Gastroesophageal sphincter (tissue), 4 donors: Measurements from ENCODE around the gene UROC1. TPM values are rescaled to one million over a fixed set of nuclear protein-coding genes. Genes with fewer than 3 reads are reported as not detected.
A peak's percentile ranks its signal among the peaks of the same experiment; 100 is the strongest.

Experiments
- ATAC-seq: fragments of 150-250 bp; one replicate; pipeline ENCODE4 v1.9.1; 2016; ENCODE audit warnings: mild to moderate bottlenecking, moderate library complexity
- H3K27ac ChIP-seq, 4 donors: fragments of 200-600 bp; sonication (generic) in 3 of 4; 1 replicate in 3 of 4; 2 replicates in 1 of 4; pipeline ENCODE4 v1.5.1; 2016 to 2019
- H3K27me3 ChIP-seq: fragments of 200-600 bp; sonication (generic); one replicate; pipeline ENCODE4 v1.5.1; 2019
- H3K36me3 ChIP-seq, 2 donors: fragments of 200-600 bp; sonication (generic); one replicate each; pipeline ENCODE4 v1.5.1; 2019; ENCODE audit warnings: control low read depth in 1 of 2
- H3K4me1 ChIP-seq, 3 donors: fragments of 200-600 bp; sonication (generic); 1 replicate in 2 of 3; 2 replicates in 1 of 3; pipeline ENCODE4 v1.5.1; 2016 to 2019; ENCODE audit warnings: control low read depth in 2 of 3
- H3K4me3 ChIP-seq, 2 donors: fragments of 200-600 bp; sonication (generic); one replicate each; pipeline ENCODE4 v1.5.1; 2019; ENCODE audit warnings: mild to moderate bottlenecking in 1 of 2, moderate library complexity in 1 of 2
- H3K9me3 ChIP-seq, 3 donors: fragments of 200-600 bp; sonication (generic); one replicate each; pipeline ENCODE4 v1.5.1; 2017 to 2019; ENCODE audit warnings: control low read depth in 2 of 3
- EP300 ChIP-seq: sonication (generic); formaldehyde crosslinking; IDR thresholded peaks from one replicate; pipeline ENCODE4 v1.6.1; 2017; ENCODE audit warnings: antibody characterized with exemption, mild to moderate bottlenecking
- POLR2A ChIP-seq, 2 donors: fragments of 450-650 bp; IDR thresholded peaks; one replicate each; pipeline ENCODE4 v1.6.1; 2017; ENCODE audit warnings: antibody characterized with exemption in 2 of 2, mild to moderate bottlenecking in 2 of 2, moderate library complexity in 1 of 2
- POLR2AphosphoS5 ChIP-seq: sonication (generic); formaldehyde crosslinking; IDR thresholded peaks from one replicate; pipeline ENCODE4 v1.6.1; 2017; ENCODE audit warnings: antibody characterized with exemption
- WGBS, 2 donors: methylation state at CpG; one replicate each; pipeline ENCODE4 v1.1.5; 2018; ENCODE audit warnings: low coverage in 1 of 2; 5-methylcytosine and 5-hydroxymethylcytosine counted together
- total RNA-seq, 4 donors: library from RNA; depleted of rRNA; stranded (reverse); fragments of >200 nt; gene quantifications; one replicate each; pipeline ENCODE4 v1.1.0, GENCODE V29; 2016
- TF ChIP-seq, protein P1 (sequence below), 4 experiments: fragments of 200-600 bp in 2 of 4; fragments of 450-650 bp in 2 of 4; sonication (generic) in 1 of 4; IDR thresholded peaks; one replicate each; pipeline ENCODE4 v1.5.1; 2017 to 2019; ENCODE audit warnings: antibody characterized with exemption in 4 of 4, mild to moderate bottlenecking in 2 of 4, moderate library complexity in 2 of 4

Gene UROC1
- total RNA-seq, 4 donors from 2014 or later: not detected

DNA sequence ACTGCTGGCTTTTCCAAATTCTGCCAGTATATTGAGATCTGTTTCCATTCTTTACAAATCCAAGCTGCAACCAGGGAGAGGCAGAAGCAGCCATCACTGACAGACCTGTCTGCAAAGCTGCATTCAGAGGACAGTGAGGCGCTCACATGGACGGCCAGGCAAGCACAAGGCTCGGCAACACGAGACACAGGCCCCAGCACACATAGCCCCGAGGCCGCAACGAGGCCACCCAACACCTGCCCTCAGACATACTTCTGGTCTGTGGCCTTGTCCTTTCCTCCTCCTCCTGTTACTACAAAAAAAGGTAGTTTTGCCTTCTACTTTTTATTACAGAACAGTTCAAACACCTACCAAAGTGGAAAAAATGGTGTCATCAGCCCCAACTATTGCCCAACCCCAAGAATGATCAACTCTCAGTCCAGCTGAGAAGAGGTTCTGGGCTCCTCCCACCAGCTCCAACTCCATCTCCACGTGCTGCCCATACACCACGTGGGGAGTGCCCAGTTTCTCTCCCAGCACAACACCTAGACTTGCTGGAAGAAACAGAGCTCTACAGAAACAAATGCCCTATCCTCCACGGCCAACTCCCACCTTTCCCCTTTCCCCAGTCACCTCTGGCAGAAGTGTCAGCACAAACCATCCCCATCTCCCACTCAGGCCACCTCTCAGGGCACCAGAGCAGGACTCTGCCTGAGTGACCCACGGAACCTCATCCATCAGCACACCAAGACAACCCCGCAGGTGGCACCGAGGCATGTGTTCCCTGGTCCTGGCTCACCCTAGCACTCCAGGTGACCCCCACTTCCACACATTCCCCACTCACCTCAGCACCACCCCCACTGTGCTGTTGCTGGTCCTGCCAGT, 49.3 kb downstream of the UROC1 start:
- Histone ChIP-seq H3K4me3 (no peak overlapping the region), H3K27ac (no peak overlapping the region)
- WGBS, 2 donors: 84 to 90% methylated on average over 2 to 8 of the region's 13 CpGs

DNA sequence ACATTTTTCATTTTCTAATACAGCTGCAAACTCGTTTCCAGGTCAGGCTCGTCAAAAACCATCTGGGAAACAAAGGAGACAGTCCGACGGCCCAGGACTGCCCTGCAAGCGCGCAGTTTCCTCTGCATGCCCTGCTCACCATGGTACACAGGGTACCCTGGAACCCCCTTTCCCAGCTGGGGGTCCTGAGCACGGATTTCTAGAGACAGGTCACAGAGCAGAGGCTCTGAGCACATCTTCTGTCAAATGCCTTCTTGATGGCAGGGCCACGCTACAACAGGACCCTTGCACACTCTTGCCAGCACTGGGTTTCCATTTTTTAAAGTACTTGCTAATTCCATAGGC, 50.0 kb downstream of the UROC1 start:
- Histone ChIP-seq H3K36me3 (peaks cover 0 to 90% of the 10 kb centered on the region in 2 donors), H3K27ac (no peak overlapping the region)

More for the DNA sequence above, 49.3 kb downstream of the UROC1 start:
- TF ChIP-seq POLR2AphosphoS5 (no peak), EP300 (no peak), POLR2A (IDR thresholded peaks at IDR 0.05) (no peak)
- TF ChIP-seq, protein P1, sequence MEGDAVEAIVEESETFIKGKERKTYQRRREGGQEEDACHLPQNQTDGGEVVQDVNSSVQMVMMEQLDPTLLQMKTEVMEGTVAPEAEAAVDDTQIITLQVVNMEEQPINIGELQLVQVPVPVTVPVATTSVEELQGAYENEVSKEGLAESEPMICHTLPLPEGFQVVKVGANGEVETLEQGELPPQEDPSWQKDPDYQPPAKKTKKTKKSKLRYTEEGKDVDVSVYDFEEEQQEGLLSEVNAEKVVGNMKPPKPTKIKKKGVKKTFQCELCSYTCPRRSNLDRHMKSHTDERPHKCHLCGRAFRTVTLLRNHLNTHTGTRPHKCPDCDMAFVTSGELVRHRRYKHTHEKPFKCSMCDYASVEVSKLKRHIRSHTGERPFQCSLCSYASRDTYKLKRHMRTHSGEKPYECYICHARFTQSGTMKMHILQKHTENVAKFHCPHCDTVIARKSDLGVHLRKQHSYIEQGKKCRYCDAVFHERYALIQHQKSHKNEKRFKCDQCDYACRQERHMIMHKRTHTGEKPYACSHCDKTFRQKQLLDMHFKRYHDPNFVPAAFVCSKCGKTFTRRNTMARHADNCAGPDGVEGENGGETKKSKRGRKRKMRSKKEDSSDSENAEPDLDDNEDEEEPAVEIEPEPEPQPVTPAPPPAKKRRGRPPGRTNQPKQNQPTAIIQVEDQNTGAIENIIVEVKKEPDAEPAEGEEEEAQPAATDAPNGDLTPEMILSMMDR (IDR thresholded peaks at IDR 0.05): no peak
- Histone ChIP-seq H3K4me1 (peaks cover 8 to 83% (median 15%) of the 10 kb centered on the region in 3 donors), H3K36me3 (peaks cover 0 to 83% of the 10 kb centered on the region in 2 donors), H3K27me3 (no peaks in the 10 kb centered on the region), H3K9me3 (no peaks in the 10 kb centered on the region)
- peak; percentile 24 for ATAC-seq

DNA sequence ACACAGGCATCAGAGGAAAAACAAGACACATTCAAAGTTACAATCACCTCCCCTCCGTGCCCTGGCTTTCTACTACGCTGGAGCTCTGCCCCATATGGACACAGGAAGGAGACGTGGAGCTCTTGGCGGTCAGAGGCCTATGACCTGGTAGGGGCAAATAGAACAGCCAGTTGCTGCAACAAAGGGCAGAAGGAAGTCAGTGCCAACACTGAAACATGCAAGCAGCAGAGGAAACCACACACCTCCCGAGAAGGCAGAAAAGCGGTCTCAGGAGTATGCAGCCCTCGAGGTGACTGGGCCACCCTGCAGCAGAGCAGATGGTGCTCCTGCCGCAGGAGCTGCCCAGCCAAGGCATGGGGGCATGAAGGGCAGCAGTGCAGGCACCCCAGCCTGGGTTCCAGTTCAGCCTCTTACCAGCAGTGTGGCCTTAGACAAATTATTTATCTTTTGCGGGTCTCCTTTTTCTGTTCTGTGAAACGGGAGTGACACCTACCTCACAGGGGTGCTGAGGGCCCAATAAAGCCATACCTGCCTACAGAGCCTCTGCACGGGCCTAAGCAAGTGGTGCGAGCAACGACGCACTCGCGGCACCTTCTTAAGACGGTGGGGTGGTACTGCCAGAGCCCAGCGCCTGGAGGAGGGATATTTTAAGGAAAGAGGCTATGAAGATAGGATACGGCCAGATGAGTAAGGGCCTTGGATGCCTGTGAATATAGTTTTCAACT, 50.5 kb downstream of the UROC1 start:
- WGBS, 2 donors: 50 to 78% methylated on average over 6 to 13 of the region's 19 CpGs
- no peak overlapping the region for H3K27ac ChIP-seq
- no peaks in the 10 kb centered on the region for H3K27me3 ChIP-seq
- TF ChIP-seq POLR2AphosphoS5 (no peak), POLR2A (IDR thresholded peaks at IDR 0.05) (no peak), EP300 (no peak)
- TF ChIP-seq, protein P1 (IDR thresholded peaks at IDR 0.05): no peak
- no peak overlapping the region for H3K4me3 ChIP-seq
- no peak for ATAC-seq
- peaks cover 0 to 70% (median 3%) of the 10 kb centered on the region in 3 donors for H3K4me1 ChIP-seq
- H3K9me3 ChIP-seq: no peaks in the 10 kb centered on the region
- H3K36me3 ChIP-seq: peaks cover 0 to 95% of the 10 kb centered on the region in 2 donors

More for the DNA sequence above, 50.0 kb downstream of the UROC1 start:
- 79 to 93% methylated on average over 2 to 8 of the region's 8 CpGs for WGBS, 2 donors
- Histone ChIP-seq H3K9me3 (no peaks in the 10 kb centered on the region), H3K4me3 (no peak overlapping the region), H3K4me1 (peaks cover under 1 to 76% (median 8%) of the 10 kb centered on the region in 3 donors), H3K27me3 (no peaks in the 10 kb centered on the region)
- TF ChIP-seq POLR2A (IDR thresholded peaks at IDR 0.05) (no peak), POLR2AphosphoS5 (no peak), EP300 (no peak)
- TF ChIP-seq, protein P1 (IDR thresholded peaks at IDR 0.05): no peak
- ATAC-seq: no peak

DNA sequence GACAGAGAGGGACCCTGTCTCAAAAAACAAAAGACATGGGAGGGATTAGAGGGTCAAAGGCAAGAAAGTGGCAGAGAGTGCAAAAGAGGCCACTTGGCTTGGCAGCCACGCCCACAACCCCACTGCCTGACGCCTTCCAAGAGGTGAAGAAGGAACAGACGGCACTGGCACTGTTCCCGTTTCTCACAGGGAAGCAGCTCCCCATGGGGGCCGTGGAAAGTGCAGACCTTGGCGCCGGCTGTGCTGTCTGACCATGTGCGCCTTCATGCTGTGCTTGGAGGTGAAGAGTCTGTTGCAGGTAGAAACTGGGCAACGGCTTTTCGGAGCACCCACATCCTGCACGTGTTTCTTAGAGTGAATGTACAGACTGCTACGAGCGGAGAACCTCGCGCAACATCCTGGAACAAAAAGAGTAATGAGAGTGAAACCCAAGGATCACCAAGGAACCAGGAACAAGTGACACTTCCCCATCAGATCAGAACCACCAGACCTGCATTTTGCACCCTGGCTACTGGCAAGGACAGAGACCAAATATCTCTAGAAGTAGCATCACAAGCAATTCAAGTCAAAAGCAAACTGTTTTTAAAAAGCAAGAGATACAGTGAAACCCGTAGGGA, 51.5 kb downstream of the UROC1 start:
- no peak for ATAC-seq
- peaks cover 0 to 100% of the 10 kb centered on the region in 2 donors for H3K36me3 ChIP-seq
- no peak for TF ChIP-seq POLR2AphosphoS5
- no peak for TF ChIP-seq EP300

DNA sequence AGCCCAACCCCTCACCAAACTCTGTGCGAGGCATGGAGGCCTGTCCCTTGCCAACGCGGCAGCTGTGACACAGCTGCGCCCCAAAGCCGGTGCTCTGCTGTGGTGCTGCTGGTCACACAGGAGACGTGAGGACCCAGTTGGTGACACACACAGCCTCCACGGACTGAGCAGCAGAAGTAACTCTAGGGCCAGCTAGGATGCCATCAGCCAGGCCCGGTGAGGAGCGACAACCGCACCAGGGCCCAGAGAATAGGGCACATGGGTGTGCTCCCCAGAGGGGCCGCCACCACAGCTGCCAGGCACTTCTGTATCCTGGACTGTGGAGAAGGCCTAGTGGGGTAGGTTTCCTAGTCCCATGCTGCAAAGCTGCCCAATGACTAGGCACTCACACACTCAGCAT, 52.6 kb downstream of the UROC1 start:
- no peak for ATAC-seq
- WGBS, 2 donors: 93% methylated on average over 3 of the region's 11 CpGs; no CpG with 5 or more reads in 1 of the 2 donors
- peaks cover 0 to 54% (median 0%) of the 10 kb centered on the region in 3 donors for H3K4me1 ChIP-seq
- H3K4me3 ChIP-seq: no peak overlapping the region
- H3K9me3 ChIP-seq: no peaks in the 10 kb centered on the region
- H3K36me3 ChIP-seq: peaks cover 0 to 100% of the 10 kb centered on the region in 2 donors
- TF ChIP-seq POLR2AphosphoS5 (no peak), POLR2A (IDR thresholded peaks at IDR 0.05) (no peak), EP300 (no peak)
- TF ChIP-seq, protein P1 (IDR thresholded peaks at IDR 0.05): no peak
- no peak overlapping the region for H3K27ac ChIP-seq
- no peaks in the 10 kb centered on the region for H3K27me3 ChIP-seq

More for the DNA sequence above, 51.5 kb downstream of the UROC1 start:
- no peak overlapping the region for H3K4me3 ChIP-seq
- peaks cover 0 to 60% (median 0%) of the 10 kb centered on the region in 3 donors for H3K4me1 ChIP-seq
- H3K27ac ChIP-seq: no peak overlapping the region
- 75 to 88% methylated on average over 4 to 10 of the region's 16 CpGs for WGBS, 2 donors
- no peaks in the 10 kb centered on the region for H3K27me3 ChIP-seq
- no peaks in the 10 kb centered on the region for H3K9me3 ChIP-seq
